HUDEP-2 (cell line): Measurements from ENCODE around the gene LDLRAD4.

Source experiments
- DNase-seq, 76 experiments: peaks; one replicate each; lab custom pipeline; 2025; ENCODE audit not compliant: unreplicated experiment in 76 of 76; lab: John Stamatoyannopoulos, UW

LDLRAD4 gene

DNA sequence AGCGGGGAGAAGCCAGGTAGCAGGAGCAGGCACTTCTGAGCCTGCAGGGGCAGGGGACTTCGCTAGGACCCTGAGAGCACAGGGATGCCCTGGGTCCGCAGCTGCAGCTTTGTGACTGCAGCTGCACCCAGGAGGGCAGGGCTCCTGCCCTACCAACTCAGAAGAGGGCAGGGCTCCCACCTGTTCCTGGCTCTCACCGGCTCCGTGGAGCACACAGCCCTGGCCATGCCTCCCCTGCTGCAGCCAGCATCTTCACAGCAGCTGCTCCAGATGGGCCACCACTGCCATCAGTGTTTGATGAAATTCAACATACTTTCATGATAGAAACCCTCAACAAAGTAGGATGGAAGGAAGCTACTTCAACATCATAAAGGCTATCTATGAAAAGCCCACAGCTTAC, 415.1 kb downstream of the LDLRAD4 start:
- DNase-seq = no peak

DNA sequence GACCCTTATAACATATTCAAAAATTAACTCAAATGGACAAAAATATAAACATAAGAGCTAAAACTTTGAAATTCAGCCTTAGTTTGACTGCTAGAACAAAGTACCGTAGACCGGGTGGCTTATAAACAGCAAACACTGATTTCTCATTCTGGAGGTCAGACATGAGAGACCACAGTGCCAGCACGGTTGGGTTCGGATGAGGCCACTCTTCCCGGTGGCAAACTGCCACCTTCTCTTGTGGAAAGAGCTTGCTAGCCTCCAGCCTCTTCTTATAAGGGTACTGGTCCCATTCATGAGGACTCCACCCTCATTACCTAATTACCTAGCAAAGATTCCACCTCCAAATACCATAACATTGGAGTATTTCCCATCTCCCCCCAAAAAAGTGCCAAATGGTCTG, 416.5 kb downstream of the LDLRAD4 start:
- no peak for DNase-seq

DNA sequence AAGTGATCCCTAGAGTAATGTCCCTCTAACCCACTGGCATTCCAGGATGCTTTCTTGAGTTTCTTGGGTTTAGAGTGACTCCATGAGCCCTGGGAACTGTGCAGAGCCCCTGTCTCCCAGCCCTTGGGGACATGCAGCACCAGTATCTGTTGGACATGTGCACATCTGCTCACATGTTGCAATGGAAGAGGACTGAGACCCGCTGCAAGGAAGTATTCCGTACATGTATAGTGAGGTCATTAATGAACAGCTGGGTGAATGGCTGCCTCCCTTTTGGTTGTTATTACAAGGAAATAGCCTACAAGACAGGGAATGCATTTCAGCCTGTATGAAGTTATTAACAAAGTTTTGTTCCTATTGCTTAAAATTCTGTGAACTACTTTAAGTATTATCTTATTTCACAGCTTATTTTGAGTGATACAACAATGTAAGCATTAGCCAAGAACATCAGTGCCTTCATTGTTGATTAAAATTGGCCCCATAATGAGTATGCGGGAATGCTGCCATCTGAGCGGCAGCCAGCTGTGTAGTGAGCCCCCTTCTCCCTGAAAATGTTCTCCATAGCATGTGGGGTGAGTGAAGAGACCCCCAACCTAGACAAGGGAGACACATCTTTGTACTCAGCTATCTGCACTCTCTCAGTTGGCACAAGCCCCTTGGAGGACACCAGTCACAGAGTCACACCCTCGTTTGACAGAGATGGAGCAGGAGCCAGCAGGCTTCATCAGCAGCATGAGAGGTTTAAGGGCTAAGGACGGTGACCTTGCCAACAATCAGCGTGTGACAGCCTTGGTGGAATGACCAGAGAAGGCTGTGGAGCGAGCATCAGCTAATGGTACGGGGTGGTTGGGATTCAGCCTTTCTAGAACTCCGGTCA, 420.4 kb downstream of the LDLRAD4 start:
- DNase-seq = no peak

DNA sequence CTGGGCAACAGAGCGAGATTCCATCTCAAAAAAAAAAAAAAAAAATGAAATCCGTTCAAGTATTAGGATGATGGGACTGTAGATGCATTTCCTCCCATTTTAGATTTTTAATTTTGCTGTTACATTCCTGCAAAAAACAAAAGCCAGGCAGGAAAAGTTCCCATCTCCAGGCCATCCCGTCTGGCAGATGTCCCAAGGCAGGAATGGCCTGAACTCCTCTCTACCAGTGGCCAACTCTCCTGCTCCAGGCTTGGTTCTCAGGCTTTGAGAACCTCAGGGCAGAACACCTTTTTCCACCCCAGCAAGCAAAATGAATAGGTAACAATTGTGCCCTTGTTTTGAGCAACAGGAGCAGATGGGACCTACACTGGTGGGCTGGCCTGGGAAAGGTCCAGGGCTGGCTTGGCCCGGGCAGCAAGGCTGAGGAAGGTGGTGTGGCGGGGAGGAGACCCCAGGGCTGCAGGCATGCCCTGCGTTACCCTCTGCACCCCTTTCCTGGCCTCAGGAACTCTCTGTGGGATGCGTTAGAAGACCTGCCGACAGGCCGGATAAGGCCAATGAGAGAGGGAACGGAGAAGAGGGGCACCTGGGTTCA, 421.8 kb downstream of the LDLRAD4 start:
- no peak for DNase-seq

DNA sequence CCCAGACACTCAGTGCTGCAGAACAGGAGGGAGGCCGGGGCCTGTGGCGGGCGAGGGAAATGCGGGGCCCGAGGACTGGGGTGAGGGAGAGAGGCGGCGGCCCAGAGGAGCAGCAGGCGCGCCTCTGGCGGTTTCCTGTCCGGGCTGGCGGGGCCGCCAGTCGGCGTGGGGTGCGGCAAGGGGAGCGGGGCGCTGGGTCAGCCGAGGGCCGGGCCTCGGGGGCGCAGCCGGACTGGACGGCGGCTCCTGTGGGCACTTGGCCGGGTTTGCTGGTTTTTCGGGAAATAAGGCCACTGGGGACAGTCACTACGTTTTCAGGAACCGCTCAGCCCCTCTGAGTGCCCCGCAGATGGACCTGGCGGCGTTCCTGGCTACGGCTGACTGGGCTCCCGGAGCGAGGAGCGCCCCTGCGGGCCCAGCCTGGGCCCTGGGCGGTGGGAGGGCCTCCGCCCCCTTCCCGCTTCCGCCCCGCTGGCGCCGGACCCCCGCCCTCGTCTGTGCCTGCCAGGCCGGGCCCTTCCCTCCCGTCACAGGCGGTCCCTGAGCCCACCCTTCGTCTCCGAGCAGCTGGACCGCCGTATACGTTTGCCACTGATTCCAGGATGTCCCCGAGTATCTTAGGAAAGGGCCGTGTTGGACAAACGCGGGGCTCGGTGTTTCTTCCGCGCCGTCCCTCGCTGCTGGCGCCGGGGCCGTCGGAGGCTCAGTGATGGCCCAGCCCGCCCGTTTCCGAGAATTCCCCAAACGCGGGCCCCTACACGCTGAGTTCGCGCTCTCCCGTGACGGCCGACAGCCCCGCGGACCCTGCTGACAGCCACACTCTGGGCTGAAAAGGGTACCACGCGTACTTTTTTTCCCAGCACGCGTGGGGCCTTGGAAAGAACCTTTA, 423.2 kb downstream of the LDLRAD4 start:
- DNase-seq = no peak

DNA sequence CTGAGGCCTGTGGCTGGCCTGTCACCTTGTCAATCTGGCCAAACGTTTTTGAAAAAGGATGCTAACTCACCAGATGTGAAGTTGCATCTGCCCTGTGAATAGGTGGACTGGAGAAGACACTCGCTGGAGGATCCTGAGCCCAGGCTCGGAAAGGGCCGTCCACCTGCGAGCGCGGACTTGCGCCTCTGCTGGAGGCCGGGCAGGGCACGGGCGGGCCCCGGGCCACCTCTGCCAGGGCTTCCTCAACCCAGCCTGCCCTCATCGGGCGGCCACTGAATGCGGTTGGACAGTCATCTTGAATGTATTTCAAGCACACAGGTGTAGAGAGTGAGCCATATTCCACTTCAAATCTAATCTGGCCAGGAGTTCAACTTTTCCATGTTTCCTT, 423.9 kb downstream of the LDLRAD4 start:
- DNase-seq = no peak

DNA sequence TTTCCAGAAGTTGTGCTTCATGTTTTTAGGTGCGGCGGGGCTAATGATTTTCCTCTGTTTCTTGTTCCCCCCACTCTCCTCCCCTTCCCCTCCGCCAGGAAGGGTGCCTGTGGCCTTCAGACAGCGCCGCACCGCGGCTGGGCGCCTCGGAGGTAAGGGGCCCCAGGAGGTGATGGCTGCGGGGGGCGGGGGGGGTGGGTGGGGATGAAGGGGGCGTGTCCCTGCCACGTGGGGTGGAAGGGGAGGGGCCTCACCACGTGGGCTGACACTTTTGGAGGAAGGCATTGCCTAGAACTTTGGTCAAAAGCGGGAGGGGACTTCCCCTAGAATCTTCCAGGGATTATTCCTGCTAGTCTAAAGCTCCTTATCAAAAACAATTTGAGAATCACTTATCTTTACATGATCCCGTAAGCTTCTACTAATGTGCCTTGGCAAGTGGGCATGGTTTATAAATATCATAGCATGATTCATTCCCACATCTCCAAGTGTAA, 424.7 kb downstream of the LDLRAD4 start:
- DNase-seq = no peak

DNA sequence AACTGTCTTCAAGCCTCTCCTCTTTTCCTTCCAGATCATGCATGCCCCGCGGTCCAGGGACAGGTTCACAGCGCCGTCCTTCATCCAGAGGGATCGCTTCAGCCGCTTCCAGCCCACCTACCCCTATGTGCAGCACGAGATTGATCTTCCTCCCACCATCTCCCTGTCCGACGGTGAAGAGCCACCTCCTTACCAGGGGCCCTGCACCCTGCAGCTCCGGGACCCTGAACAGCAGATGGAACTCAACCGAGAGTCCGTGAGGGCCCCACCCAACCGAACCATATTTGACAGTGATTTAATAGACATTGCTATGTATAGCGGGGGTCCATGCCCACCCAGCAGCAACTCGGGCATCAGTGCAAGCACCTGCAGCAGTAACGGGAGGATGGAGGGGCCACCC, 426.5 kb downstream of the LDLRAD4 start:
- DNase-seq = no peak

DNA sequence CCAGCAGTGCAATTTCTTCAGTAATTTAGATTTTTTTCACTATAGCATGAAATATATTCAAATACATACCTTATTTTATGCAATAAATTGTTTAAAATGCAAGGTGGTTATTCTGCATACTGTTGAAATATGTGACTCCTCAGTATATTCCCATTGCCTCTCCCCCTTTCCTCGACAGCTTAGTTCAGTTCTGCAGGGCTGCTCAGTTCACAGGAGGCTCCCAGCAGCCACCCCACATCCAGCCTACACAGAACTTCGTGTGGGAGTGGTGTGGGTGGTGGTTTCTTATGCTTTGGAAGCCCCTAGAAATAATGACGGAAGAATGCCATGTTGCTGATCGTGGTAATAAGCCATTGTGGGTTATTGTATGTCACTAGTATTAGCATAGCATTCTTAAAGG, 428.1 kb downstream of the LDLRAD4 start:
- DNase-seq = no peak

DNA sequence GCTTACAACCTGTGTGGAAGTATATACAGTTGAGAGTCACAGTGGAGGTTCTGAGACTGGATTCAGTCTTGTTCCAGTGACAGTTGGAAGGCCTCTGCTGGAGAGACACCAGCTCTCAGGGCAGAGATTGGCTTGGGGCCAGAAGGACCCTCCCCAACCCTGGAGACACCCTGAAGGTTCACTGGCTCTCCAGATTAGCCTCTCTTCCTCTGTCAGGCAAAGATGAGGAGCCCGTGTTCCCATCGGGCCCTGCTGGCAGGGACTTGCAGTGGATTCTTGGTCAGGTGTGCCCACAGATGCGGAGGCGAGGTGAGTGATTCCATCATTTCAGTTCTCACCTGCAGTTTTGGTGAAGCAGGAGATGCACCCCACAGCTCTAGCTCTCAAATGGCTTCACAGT, 429.2 kb downstream of the LDLRAD4 start:
- DNase-seq = no peak

DNA sequence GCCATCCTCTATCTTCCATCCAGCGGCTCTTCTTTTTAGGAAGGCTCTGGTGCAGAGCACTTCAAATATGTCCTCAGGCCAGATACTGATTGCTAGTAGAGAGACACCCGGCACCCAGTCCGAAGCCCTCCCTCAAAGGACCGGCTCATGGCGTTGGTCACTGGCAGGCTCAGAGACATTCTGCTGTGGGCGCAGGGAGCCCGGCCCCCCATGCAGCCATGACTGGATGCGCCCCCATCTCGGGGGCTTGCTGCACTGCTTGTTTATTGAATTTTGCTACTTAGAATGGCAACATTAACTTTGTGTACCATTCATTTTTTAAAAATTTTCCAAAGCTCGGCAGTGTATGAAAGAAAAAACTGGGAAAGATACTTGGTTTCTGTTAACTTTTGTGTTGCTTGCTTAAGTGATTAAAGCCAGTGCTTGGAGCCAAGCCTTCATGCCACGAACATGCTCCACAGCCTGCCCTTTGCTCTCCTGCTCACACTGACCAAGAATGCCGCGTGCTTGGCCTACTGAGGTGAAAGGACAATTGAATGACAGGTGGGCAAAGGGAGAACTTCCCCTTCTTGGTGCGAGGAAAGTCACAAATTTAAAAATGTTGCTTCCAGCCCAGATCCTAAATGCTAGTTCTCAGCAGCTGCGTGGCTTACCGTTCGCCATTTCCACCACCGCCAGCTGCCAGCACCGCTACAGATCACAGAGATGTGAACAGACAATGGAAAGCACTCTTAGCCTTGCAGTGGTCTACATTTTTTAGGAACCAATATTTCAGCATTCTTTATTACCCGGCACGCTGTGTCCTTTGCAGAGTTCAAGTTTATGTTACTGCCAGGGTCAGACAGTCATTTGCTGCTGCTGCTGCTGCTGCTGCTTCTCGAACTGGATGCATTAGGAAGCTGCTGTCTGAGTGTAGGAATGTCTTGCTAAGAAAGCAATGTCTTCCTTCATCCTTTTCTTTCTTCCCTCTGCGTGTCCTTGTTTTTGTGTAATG, 431.1 kb downstream of the LDLRAD4 start:
- DNase-seq = no peak

DNA sequence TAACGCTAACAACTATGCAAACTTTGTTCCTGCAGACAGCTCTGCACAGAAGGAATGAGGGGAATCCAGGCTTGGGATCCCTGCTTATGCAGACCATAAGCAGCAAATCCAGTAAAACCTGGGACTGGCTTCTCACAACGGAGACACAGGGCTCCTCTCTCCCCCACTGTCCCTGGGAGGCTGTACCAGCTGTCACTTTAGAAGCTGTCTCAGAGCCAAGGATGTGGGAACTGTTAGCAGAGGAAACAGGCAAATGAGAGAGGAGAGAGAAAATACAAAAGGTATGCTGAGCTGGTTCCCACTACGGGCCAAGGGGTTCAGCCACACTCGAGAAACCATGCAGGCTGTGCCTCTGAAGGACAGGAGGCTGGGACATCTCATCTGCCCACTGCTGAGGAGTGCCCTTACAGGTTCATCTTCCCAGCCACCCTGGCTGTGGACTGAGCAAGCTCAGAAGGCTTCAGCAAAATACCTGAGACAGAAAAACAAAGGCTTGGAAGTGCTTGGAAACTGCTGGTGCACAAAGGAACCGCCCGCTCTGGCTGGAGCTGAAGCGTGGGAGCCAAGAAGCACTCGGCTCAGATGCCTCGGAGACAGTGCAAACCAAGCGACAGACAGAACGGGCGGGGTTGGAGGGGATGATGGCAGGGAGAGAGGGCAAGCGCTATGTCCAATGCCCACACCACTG, 435.3 kb downstream of the LDLRAD4 start:
- DNase-seq = no peak

DNA sequence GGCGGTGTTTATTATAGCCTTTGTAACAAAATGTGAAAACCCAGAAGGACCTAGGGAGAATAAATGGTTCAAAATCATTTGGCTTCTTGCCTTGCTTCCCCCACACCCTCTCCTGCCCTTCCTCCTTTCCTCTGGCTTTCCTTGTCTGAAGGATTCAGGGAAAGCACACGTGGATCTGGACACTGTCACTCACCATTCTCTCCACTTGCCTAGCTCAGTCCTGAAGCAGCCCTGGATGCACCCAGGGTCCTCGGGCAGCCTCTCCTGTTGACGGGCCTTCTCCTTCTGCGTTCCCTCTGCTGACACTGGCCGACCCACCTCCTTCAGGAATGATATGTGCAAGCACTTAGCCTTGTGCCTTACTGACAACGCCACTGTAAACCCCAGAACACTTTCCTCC, 439.4 kb downstream of the LDLRAD4 start:
- no peak for DNase-seq

DNA sequence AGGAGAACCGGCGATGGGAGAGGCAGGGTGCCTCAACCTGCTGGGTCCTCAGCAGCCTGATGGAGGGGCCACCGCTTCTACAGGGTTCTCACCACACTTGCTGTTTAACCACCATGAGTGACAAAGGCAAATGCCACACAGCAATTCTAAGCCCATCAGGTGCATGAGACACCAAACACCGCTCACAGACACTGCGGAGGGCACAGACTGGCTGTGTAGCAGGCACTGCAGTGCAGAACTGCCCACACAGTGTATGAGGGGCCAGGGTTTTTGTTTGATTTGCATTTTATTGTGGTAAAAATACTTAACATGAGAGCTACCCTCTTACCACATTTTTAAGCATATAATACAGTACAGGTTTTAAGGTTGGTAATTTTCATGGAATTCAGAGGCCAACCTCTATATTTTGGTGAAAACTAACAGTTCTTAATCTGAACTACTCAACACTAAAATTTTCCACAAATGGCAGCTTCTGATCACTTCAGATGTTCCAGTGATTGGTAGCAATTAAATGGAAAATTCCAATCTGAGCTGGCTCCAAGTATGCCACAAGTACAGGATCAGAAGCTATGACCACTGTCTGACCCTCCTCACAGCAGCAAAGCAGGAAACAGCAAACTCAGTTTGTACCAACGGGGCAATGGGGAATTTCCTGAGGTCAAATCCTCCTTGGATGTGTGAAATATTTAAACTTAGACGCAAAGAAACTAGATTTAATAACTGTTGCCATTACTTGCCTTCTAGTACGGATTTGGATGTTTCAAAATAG, 440.1 kb downstream of the LDLRAD4 start:
- DNase-seq = no peak

DNA sequence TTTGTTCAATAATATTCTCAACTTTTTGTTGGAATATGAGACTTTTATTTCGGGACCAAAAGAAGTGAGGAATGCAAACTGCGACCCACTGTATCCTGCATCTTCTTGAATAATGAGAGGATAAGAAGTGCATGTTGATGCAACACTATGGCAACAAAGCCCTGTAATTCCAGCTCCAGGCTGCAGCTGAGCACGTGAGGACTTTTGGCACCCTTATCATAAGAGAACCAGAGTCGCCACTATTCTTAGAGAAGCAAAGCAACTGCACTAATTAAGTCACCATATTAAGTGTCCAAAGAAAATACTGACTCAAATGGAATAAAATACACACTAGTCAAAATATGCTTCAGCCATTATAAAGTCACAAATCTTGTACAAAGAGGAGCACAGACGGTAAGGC, 441.9 kb downstream of the LDLRAD4 start:
- DNase-seq = no peak

DNA sequence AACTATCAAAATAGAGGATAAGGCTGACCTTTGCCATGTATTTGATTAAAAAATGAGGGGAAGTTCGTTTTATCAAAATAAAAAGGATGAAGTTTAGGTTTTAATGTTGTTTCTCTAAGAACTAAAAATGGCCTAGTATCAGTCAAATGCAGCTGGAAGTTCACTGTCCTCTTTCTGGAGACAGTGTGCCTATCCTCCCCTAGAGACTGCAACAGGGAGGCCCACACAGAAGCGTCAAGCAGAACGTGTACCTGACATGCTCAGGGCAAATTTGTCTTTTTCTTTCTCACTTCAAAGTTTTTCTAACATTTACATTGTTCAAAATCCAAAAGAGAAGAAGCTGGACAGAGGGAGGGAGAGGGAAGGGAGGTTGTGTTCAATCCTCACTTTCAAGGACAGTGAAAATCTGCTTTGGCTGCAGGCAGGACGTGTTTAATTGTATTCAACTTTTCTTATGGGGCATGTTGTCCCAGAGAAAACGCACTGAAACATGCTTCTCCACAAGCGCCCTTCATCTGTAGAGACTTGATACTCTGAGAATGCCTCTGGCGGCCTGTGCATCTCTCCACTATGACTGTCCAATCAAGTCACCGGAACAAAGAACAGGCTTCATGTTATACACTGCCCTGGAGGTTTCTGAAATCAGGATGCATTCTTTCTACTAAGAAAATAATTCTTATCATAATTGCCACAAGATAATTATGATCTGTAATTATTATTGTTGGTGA, 442.7 kb downstream of the LDLRAD4 start:
- DNase-seq = no peak

DNA sequence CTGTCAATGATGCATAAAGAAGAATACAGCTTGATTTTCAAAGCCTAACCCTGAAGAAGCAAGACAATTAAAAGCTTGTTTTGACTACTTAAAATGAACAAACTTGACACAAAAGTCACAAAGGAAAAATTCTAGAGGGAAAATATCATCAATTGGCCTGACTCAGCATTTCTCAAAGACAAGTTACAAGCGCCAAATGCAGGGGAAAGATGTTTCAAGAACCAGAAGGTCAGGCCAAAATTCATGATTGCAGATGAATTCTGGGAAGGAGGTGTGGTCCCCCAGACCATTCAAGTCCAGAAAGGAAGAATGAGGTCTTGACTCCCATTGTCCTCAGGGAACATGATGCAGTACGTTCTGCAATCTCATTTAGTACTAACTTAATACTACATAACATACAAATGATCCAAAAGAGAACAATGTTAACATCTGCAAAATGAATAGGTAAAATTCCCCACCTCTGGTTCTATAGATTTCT, 443.3 kb downstream of the LDLRAD4 start:
- DNase-seq = no peak

DNA sequence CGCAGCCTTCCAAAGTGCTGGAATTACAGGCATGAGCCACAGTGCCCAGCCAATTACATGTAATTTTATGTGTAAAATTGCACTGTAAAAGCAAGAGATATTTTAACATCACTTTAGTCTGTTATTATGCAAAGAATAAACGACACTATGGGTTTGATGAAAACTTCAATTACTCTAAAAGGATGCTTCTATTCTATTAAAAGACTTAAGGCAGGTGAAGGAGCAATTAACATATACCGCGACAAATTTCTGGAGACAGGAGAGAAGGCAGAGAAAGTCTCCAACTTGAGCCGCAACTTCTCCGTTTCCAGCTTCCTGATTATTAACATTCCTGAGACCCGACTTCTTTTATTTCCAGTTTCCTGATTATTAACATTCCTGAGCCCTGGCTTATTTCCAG, 454.1 kb downstream of the LDLRAD4 start:
- DNase-seq = no peak
